HepG2 (cell line): Measurements from ENCODE around the gene MDH1. TPM values are rescaled to one million over a fixed set of nuclear protein-coding genes. Genes with fewer than 3 reads are reported as not detected.

Source experiments
- ARNT ChIP-seq: fragments of 450-650 bp; IDR thresholded peaks from 2 replicates; pipeline ENCODE4 v1.6.1; 2017
- FOXK2 ChIP-seq: fragments of 450-650 bp; IDR thresholded peaks from 2 replicates; pipeline ENCODE4 v1.6.1; 2016
- HES4 ChIP-seq: sonication (generic); formaldehyde crosslinking; IDR thresholded peaks from 2 replicates; pipeline ENCODE4 v1.9.0; 2021; ENCODE audit warnings: mild to moderate bottlenecking, missing genetic modification reagents, borderline replicate concordance
- HNRNPK ChIP-seq: fragments of 200-400 bp; formaldehyde crosslinking; IDR thresholded peaks from 2 replicates; pipeline ENCODE4 v1.6.1; 2018; ENCODE audit warnings: low read length, low read depth, moderate library complexity, mild to moderate bottlenecking; ENCODE audit not compliant: poor library complexity, severe bottlenecking
- JDP2 ChIP-seq: sonication (generic); formaldehyde crosslinking; IDR thresholded peaks from 2 replicates; pipeline ENCODE4 v1.8.1; 2022; ENCODE audit warnings: missing genetic modification reagents, borderline replicate concordance
- MAFF ChIP-seq: IDR thresholded peaks from 2 replicates; pipeline ENCODE4 v1.6.1; 2011; ENCODE audit warnings: low read depth, low read length, improper control_type of control experiment
- RXRA ChIP-seq: sonication (generic); formaldehyde crosslinking; IDR thresholded peaks from 2 replicates; pipeline ENCODE4 v1.5.1; 2020; ENCODE audit warnings: missing genetic modification reagents
- SRSF1 ChIP-seq: fragments of 200-400 bp; formaldehyde crosslinking; optimal IDR thresholded peaks from 2 replicates; pipeline ENCODE3; 2017; ENCODE audit warnings: mild to moderate bottlenecking, low read depth, low read length, moderate library complexity
- WIZ ChIP-seq: sonication (generic); formaldehyde crosslinking; IDR thresholded peaks from 2 replicates; pipeline ENCODE4 v1.5.1; 2020; ENCODE audit warnings: mild to moderate bottlenecking, missing genetic modification reagents
- ZNF296 ChIP-seq: sonication (generic); formaldehyde crosslinking; conservative IDR thresholded peaks from 2 replicates; pipeline ENCODE4 v1.5.0; 2020; ENCODE audit warnings: mild to moderate bottlenecking, missing genetic modification reagents
- ZNF30 ChIP-seq: sonication (generic); formaldehyde crosslinking; IDR thresholded peaks from 2 replicates; pipeline ENCODE4 v1.5.0; 2020; ENCODE audit warnings: mild to moderate bottlenecking, missing genetic modification reagents
- ZNF552 ChIP-seq: sonication (generic); formaldehyde crosslinking; IDR thresholded peaks from 2 replicates; pipeline ENCODE4 v1.9.0; 2022; ENCODE audit warnings: missing genetic modification reagents, mild to moderate bottlenecking, borderline replicate concordance
- ZNF562 ChIP-seq: sonication (generic); formaldehyde crosslinking; IDR thresholded peaks from 2 replicates; pipeline ENCODE4 v1.8.0; 2022; ENCODE audit warnings: missing genetic modification reagents, borderline replicate concordance
- ZNF678 ChIP-seq: sonication (generic); formaldehyde crosslinking; IDR thresholded peaks from 2 replicates; pipeline ENCODE4 v1.4.0; 2020; ENCODE audit warnings: mild to moderate bottlenecking, missing genetic modification reagents
- ZNF839 ChIP-seq: sonication (generic); formaldehyde crosslinking; IDR thresholded peaks from 2 replicates; pipeline ENCODE4 v1.4.0; 2020; ENCODE audit warnings: missing genetic modification reagents, mild to moderate bottlenecking, borderline replicate concordance
- ZNF841 ChIP-seq: sonication (generic); formaldehyde crosslinking; IDR thresholded peaks from 2 replicates; pipeline ENCODE4 v1.8.1; 2023; ENCODE audit warnings: missing genetic modification reagents, borderline replicate concordance
- polyA plus RNA-seq, 8 experiments: library from polyadenylated mRNA; depleted of rRNA in 3 of 8; stranded (reverse) in 7 of 8; unstranded in 1 of 8; fragments of >200 nt; fragmentation: Illumina TruSeq in 4 of 8; extraction: Trizol in 4 of 8; gene quantifications; 2 replicates each; pipeline versions ENCODE4 v1.2.1 to v1.2.3, GENCODE V29; 2011 to 2016; ENCODE audit warnings: low read depth in 4 of 8, missing spikeins in 1 of 8, mixed read lengths in 1 of 8; ENCODE audit not compliant: insufficient read depth in 1 of 8
- total RNA-seq, 5 experiments: library from RNA; depleted of rRNA; stranded (reverse); fragments of >200 nt; fragmentation: Illumina TruSeq; extraction: Trizol; gene quantifications; 2 replicates each; pipeline ENCODE4 v1.2.3, GENCODE V29; 2016; ENCODE audit warnings: low read depth in 1 of 5
- TF ChIP-seq, protein P1 (sequence below): fragments of 450-650 bp; IDR thresholded peaks from 2 replicates; pipeline ENCODE4 v1.6.1; 2016
- TF ChIP-seq, protein P2 (sequence below): sonication (generic); formaldehyde crosslinking; IDR thresholded peaks from 2 replicates; pipeline ENCODE4 v1.8.1; 2023; ENCODE audit warnings: mild to moderate bottlenecking, missing genetic modification reagents
- TF ChIP-seq, protein P3 (sequence below): sonication (generic); formaldehyde crosslinking; IDR thresholded peaks from 2 replicates; pipeline ENCODE4 v1.4.0; 2020; ENCODE audit warnings: mild to moderate bottlenecking, missing genetic modification reagents
- TF ChIP-seq, protein P4 (sequence below), 2 experiments: sonication (generic) in 1 of 2; formaldehyde crosslinking in 1 of 2; IDR thresholded peaks; 2 replicates each; pipeline versions ENCODE4 v1.4.0 to v1.6.1; 2018 to 2020; ENCODE audit warnings: missing genetic modification reagents in 2 of 2, borderline replicate concordance in 1 of 2, low read depth in 1 of 2, mild to moderate bottlenecking in 1 of 2, missing biosample characterization in 1 of 2

The MDH1 gene
- total and polyA plus RNA-seq, 2 of the 13 experiments (the other 11 are each of a cell fraction or from before 2014, with no cell fraction given) = 293 to 415 TPM

DNA sequence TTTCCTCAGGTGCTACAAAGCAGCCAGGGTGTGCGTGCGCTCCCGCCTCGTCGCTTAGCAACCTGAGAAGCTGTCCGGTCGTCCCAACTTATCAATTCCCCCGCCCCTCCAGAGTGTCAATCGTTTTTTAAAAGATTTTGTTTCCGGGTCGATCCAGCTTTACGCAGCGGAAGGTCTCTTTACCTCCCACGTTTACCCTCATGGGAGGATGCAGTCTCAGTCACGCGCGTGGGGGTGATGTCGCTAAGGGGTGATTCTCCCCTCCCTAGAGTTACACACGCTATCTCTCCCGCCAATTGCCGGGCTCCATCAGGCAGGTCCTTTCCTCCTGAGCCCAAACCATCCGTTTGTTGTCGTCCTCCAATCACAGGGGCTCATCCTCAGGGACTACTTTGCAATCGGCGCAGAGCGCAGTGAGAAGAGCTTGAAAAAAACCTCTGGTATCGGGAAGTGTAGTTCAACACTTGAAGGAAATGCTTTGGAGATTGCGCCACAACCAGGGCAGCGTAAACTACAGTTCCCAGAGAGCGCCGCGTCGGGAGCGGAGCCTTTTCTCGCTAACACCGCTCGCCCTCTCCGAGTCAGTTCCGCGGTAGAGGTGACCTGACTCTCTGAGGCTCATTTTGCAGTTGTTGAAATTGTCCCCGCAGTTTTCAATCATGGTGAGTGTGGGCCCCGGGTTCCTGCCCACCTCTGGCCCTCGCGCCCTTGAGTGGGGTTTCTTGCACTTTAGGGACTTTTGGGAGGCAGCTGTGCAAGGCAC is at the start of gene MDH1, which contains the start of gene WDPCP (continued):
- TF ChIP-seq, protein P1, sequence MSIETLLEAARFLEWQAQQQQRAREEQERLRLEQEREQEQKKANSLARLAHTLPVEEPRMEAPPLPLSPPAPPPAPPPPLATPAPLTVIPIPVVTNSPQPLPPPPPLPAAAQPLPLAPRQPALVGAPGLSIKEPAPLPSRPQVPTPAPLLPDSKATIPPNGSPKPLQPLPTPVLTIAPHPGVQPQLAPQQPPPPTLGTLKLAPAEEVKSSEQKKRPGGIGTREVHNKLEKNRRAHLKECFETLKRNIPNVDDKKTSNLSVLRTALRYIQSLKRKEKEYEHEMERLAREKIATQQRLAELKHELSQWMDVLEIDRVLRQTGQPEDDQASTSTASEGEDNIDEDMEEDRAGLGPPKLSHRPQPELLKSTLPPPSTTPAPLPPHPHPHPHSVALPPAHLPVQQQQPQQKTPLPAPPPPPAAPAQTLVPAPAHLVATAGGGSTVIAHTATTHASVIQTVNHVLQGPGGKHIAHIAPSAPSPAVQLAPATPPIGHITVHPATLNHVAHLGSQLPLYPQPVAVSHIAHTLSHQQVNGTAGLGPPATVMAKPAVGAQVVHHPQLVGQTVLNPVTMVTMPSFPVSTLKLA = peak; percentile 64
- TF ChIP-seq HES4 (CRISPR knock-in tag) (0 out of 2 replicates have a peak, but pooled peaks have one; percentile 39), MAFF (peak; percentile 18; the same call in 1 of the 2 replicates), ZNF678 (CRISPR knock-in tag) (no peak), ZNF562 (CRISPR knock-in tag) (no peak), HNRNPK (no peak), JDP2 (no peak), ZNF839 (CRISPR knock-in tag) (no peak; the same call in 1 of the 2 replicates), ZNF841 (no peak; the same call in 1 of the 2 replicates), ARNT (no peak), RXRA (peak; percentile 84), SRSF1 (no peak), FOXK2 (peak; percentile 59; the same call in 1 of the 2 replicates), ZNF296 (CRISPR knock-in tag) (peak; percentile 74; the same call in 1 of the 2 replicates), ZNF30 (peak; percentile 75; the same call in 1 of the 2 replicates), ZNF552 (no peak), WIZ (CRISPR knock-in tag) (peak; percentile 67)
- TF ChIP-seq, protein P2, sequence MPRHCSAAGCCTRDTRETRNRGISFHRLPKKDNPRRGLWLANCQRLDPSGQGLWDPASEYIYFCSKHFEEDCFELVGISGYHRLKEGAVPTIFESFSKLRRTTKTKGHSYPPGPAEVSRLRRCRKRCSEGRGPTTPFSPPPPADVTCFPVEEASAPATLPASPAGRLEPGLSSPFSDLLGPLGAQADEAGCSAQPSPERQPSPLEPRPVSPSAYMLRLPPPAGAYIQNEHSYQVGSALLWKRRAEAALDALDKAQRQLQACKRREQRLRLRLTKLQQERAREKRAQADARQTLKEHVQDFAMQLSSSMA (CRISPR knock-in tag) = 0 out of 2 replicates have a peak, but pooled peaks have one; percentile 53
- TF ChIP-seq, protein P3, sequence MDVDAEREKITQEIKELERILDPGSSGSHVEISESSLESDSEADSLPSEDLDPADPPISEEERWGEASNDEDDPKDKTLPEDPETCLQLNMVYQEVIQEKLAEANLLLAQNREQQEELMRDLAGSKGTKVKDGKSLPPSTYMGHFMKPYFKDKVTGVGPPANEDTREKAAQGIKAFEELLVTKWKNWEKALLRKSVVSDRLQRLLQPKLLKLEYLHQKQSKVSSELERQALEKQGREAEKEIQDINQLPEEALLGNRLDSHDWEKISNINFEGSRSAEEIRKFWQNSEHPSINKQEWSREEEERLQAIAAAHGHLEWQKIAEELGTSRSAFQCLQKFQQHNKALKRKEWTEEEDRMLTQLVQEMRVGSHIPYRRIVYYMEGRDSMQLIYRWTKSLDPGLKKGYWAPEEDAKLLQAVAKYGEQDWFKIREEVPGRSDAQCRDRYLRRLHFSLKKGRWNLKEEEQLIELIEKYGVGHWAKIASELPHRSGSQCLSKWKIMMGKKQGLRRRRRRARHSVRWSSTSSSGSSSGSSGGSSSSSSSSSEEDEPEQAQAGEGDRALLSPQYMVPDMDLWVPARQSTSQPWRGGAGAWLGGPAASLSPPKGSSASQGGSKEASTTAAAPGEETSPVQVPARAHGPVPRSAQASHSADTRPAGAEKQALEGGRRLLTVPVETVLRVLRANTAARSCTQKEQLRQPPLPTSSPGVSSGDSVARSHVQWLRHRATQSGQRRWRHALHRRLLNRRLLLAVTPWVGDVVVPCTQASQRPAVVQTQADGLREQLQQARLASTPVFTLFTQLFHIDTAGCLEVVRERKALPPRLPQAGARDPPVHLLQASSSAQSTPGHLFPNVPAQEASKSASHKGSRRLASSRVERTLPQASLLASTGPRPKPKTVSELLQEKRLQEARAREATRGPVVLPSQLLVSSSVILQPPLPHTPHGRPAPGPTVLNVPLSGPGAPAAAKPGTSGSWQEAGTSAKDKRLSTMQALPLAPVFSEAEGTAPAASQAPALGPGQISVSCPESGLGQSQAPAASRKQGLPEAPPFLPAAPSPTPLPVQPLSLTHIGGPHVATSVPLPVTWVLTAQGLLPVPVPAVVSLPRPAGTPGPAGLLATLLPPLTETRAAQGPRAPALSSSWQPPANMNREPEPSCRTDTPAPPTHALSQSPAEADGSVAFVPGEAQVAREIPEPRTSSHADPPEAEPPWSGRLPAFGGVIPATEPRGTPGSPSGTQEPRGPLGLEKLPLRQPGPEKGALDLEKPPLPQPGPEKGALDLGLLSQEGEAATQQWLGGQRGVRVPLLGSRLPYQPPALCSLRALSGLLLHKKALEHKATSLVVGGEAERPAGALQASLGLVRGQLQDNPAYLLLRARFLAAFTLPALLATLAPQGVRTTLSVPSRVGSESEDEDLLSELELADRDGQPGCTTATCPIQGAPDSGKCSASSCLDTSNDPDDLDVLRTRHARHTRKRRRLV (CRISPR knock-in tag) = peak; percentile 93
- TF ChIP-seq, protein P4, sequence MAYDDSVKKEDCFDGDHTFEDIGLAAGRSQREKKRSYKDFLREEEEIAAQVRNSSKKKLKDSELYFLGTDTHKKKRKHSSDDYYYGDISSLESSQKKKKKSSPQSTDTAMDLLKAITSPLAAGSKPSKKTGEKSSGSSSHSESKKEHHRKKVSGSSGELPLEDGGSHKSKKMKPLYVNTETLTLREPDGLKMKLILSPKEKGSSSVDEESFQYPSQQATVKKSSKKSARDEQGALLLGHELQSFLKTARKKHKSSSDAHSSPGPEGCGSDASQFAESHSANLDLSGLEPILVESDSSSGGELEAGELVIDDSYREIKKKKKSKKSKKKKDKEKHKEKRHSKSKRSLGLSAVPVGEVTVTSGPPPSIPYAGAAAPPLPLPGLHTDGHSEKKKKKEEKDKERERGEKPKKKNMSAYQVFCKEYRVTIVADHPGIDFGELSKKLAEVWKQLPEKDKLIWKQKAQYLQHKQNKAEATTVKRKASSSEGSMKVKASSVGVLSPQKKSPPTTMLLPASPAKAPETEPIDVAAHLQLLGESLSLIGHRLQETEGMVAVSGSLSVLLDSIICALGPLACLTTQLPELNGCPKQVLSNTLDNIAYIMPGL (CRISPR knock-in tag; IDR thresholded peaks at IDR 0.05; ENCODE audit: borderline replicate concordance in 1 of 2, low read depth in 1 of 2) = peak; percentile 45 to 96; a peak in 2 of 4 replicates
